HG03095 (cell line): ENCODE data around the gene GDPD2.

Experiments
- ATAC-seq: cut with Tn5 transposase; IDR thresholded peaks from one replicate; pipeline ENCODE4 v1.9.1; 2021; ENCODE audit warnings: moderate library complexity; ENCODE audit not compliant: unreplicated experiment

GDPD2 gene

GRCh38 chrX:70476166-70476933 lies 53.2 kb downstream of the GDPD2 start:
- ATAC-seq, result no peak

- ATAC-seq, result no peak
Observed at GRCh38 chrX:70476934-70477733, 54.0 kb downstream of the GDPD2 start.

- ATAC-seq, result no peak
Observed at GRCh38 chrX:70477734-70478075, 54.6 kb downstream of the GDPD2 start.

- no peak for ATAC-seq
Observed at GRCh38 chrX:70478526-70479245, 55.6 kb downstream of the GDPD2 start.

- ATAC-seq, result no peak
Observed at GRCh38 chrX:70479247-70479921, 56.3 kb downstream of the GDPD2 start.

- ATAC-seq, result no peak
Observed at GRCh38 chrX:70479922-70480659, 57.0 kb downstream of the GDPD2 start.

GRCh38 chrX:70480660-70481018 lies 57.5 kb downstream of the GDPD2 start:
- ATAC-seq, result no peak

GRCh38 chrX:70481471-70482270 lies 58.6 kb downstream of the GDPD2 start:
- no peak for ATAC-seq

GRCh38 chrX:70482300-70482699 lies 59.2 kb downstream of the GDPD2 start:
- ATAC-seq, result no peak
